Effector CD4-positive, alpha-beta T cell (primary cell): Measurements from ENCODE around the gene FBXW5.

Experiments
- DNase-seq: peaks from one replicate; pipeline ENCODE4 v3.0.0-alpha.2; 2020

FBXW5 gene

DNA sequence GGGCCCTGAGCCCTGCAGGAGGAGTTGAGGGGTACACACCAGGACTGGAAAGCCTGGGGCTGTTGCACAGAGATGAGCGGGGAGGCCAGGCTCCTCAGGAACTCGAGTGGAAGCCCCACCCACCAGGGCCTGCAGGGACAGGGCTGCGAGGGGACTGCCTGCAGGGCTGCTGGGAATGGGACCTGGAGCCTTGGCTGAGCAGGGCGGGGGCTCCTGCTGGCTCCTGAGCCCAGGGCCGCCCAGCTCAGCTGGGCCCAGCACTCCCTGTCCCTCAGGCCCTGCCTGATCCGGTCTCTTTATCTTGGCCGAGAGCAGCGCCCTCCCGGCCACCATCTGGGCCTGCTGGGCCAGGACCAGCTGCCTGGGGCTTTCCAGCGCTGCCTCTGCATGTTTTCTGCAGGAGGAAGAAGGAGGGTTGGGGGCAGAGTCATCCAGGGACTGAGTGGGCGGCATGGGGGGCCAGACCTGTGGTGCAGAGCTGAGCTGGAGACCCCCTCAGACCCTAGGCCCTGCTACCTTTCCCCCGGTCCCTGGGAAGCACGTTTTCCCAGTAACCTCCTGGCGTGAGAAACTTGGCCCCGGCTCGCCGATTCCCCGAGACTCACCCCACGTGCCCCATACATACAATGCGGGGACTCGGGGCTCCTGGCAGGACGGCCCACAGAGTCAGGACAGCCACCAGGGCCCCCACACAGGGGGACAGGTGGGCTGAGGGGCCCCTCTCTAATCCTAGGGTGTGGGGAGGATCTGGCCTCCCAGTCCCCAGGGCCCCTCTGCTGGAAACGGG lies 16.9 kb upstream of the FBXW5 start:
- DNase-seq, result no peak

DNA sequence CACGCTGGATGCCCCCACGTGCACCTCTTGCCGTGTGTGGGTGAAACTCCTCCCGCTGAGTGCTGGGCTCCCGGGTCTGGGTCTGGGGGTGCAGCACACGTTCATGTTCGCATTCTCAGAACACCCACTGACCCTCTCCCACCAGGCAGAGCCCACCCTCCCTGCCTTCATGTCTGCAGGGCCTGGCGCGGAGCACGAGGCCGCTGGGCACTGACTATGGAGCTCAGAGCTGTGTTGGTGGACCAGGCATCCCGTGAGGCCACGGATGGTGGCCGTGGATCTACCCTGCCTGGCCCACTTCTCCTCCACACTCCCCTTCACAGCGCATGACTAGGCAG lies 16.4 kb upstream of the FBXW5 start:
- DNase-seq, result no peak

GRCh38 chr9:136960212-136960937 lies 15.8 kb upstream of the FBXW5 start:
- no peak for DNase-seq

DNA sequence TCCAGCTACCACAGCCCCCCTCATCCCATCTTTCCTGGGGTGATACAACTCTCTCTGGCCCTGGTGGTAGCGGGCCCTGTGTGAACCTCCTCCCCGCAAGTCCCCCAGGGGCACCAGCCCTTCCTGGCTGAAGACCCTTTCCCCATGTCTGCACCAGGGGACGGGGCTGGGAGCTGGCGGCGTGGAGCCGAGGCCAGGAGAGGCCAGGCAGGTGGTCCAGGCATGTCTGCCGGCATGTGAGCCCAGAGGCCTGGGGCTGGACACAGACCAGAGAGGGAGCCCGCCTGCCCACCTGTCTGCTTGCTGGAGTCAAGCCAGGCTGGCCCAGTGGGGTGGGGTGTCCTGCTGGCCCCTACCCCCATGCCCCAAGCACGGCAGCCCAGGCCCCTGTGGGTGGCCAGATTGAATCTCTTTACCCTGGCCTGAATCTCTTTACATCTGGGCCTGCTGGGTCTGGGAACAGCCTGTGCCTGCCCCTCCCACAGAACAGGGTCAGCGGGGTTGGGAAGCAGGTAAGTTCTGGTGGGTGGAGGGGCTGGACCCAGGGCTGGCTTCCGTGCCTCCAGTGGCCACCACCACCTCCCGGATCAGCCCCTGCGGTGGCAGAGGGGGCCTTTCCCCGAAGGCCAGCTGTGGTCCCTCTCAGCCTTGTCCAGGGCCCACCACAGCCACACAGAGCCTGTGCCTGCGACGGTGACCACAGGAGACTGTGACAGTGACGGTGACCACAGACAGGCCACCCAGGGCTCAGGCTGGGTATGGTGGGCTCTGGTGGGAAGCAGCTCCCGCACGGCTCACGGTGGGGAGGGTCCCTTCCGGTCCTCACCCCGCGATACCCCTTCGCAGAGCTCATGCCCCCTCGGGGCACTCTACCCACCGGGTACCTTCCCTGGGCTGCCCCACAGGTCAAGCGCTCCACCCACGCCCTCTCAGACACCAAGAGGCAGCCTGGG lies 14.6 kb upstream of the FBXW5 start:
- no peak for DNase-seq

GRCh38 chr9:136958473-136958872 lies 13.9 kb upstream of the FBXW5 start:
- DNase-seq, result no peak

- DNase-seq, result no peak
These were observed 13.4 kb upstream of the FBXW5 start for GRCh38 chr9:136957901-136958300.

GRCh38 chr9:136957461-136957860 lies 12.9 kb upstream of the FBXW5 start:
- no peak for DNase-seq

DNA sequence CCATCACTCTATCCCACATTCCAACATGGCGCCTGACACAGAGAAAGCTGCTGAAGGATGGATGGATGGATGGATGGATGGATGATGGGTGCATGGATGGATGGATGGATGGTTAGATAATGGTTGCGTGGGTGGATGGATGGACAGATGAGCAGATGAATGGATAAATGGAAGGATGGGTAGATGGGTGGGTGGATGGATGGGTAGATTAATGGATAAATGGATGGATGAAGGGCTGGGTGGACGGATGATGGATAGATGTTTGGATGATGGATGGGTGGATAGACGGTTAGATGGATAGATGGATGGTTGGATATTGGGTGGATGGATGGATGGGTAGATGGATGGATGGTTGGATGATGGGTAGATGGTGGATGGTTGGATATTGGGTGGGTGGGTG lies 12.1 kb upstream of the FBXW5 start:
- no peak for DNase-seq

DNA sequence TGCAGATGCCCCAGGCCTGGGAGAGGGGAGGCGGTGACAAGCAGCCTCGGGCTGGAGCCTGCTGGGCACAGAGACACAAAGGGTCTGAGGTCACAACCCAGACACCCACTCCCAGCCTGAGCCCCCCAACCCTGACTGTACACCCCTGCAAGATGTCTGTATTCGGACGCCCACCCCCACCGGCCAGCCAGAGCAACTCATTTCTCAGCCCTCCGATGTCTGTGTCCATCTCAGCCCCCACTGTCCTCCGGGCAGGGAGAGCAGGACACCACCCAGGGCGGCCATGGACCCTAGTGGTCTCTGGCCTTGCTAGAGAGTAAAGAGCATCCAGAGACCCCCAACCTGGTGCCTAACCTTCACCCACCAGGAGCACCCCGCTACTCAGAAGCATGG lies 11.4 kb upstream of the FBXW5 start:
- no peak for DNase-seq

GRCh38 chr9:136955202-136955942 lies 10.8 kb upstream of the FBXW5 start:
- no peak for DNase-seq

GRCh38 chr9:136954270-136955083 lies 9.9 kb upstream of the FBXW5 start:
- DNase-seq, result no peak

- DNase-seq, result no peak
These were observed 9.3 kb upstream of the FBXW5 start for GRCh38 chr9:136953771-136954269.

DNA sequence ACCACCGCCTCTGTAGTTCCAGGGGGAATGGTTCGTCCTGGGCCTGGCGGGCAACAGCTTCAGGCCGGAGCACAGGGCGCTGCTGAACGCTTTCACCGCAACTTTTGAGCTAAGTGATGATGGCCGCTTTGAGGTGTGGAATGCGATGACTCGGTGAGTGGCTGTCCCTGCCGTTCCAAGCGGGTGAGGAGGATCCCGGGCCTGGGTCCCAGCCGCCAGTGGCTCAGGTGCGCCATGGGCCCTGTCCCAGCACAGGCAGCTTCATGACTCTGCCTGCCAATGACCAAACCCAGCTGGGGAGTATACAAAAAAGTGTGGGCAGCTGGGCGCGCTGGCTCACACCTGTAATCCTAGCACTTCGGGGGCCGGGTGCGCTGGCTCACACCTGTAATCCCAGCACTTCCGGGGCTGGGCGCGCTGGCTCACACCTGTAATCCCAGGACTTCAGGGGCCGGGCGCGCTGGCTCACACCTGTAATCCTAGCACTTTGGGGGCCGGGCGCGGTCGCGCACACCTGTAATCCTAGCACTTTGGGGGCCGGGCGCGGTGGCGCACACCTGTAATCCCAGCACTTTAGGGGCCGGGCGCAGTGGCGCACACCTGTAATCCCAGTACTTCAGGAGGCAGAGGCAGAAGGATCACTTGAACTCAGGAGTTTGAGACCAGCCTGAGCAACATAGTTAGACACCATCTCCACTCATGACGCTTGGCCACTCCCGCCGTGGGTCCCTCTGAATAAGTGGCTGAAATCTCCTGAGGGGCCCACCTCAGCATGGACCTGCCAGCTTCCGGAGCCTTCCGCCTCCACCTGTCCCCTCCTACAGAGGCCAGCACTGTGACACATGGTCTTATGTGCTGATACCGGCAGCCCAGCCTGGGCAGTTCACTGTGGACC lies 8.6 kb upstream of the FBXW5 start:
- no peak for DNase-seq

- no peak for DNase-seq
These were observed 7.8 kb upstream of the FBXW5 start for GRCh38 chr9:136952321-136952850.

- no peak for DNase-seq
These were observed 7.2 kb upstream of the FBXW5 start, which contains the start of gene LCN12 for GRCh38 chr9:136951541-136952320. Gene LCN12 (plus strand): TSS chr9:136952273. CDS start chr9:136952328, 55 bp downstream.

GRCh38 chr9:136950656-136951276 lies 6.2 kb upstream of the FBXW5 start:
- DNase-seq, result no peak

- peak; percentile 97 for DNase-seq
These were observed 5.5 kb upstream of the FBXW5 start for GRCh38 chr9:136949817-136950655.
